GM18505 (cell line): Measurements from ENCODE around the gene KLHL10.

Experiments
- ATAC-seq: cut with Tn5 transposase; IDR thresholded peaks from one replicate; pipeline ENCODE4 v1.9.1; 2021; ENCODE audit not compliant: unreplicated experiment
- POLR2A ChIP-seq: IDR thresholded peaks from 4 replicates; pipeline ENCODE4 v1.6.1; 2011; ENCODE audit warnings: borderline replicate concordance; ENCODE audit not compliant: insufficient read depth, insufficient read length; ENCODE audit errors: extremely low read depth

Gene KLHL10

GRCh38 chr17:41880130-41880529 lies 42.5 kb downstream of the KLHL10 start:
- no peak for TF ChIP-seq POLR2A
- no peak for ATAC-seq

- no peak for TF ChIP-seq POLR2A
- no peak for ATAC-seq
Measured at GRCh38 chr17:41882756-41883155, 45.1 kb downstream of the KLHL10 start.

GRCh38 chr17:41885733-41886132 lies 48.1 kb downstream of the KLHL10 start:
- no peak for ATAC-seq
- TF ChIP-seq POLR2A = no peak

DNA sequence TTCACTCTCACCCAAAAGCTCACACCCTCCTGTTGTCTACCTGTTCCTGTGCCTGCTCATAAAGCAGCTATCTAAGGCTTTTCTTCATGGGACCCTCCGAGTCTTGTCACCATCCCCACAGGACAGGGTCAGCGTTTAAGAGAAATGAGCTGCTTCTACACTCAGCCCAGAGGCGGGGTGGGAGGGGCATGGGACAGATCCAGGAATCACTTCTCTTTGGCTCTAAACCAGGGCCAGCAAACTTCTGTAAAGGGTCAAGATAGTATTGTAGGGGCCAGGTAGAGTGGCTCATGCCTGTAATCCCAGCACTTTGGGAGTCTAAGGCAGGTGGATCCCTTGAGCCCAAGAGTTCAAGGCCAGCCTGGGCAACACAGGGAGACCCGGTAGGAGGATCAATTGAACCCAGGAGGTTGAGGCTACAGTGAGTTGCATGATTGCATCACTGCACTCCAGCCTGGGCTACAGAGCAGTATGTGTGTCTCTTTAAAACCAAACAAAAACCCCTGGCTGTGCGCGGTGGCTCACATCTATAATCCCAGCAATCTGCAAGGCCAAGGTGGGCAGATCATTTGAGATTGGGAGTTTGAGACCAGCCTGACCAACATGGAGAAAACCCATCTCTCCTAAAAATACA lies 50.8 kb downstream of the KLHL10 start:
- no peak for ATAC-seq
- TF ChIP-seq POLR2A = no peak

DNA sequence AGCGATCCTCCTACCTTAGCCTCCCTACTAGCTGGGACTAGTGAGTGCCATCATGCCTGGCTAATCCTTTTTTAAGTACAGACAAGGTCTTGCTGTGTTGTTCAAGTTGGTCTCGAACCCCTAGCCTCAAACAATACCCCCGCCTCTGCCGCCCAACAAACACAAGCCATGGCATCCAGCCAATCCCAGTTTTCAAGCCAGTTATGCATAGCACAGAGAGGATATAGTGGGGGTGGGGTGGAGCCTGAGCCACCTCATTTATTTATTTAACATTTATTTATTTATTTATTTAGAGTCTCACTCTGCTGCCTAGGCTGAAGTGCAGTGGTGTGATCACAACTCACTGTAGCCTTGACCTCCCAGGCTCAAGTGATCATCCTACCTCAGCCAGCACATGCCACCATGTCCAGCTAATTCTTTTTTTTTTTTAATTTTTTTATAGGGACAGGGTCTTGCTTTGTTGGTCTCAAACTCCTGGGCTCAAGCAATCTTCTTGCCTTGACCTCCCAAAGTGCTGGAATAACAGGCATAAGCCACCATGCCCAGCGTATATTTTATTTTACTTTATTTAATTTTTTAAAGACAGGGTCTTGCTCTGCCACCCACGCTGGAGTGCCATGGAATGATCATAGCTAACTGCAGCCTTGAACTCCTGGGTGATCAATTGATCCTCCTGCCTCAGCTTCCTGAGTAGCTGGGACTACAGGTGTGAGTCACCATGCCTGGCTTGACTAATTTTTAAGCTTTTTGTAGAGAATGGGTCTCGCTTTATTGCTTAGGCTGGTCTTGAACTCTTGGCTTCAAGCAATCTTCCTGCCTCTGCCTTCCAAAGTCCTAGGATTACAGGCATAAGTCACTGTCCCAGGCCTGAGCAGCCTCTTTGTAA lies 53.8 kb downstream of the KLHL10 start:
- no peak for TF ChIP-seq POLR2A
- ATAC-seq = no peak

GRCh38 chr17:41892021-41892376 lies 54.4 kb downstream of the KLHL10 start:
- no peak for ATAC-seq
- TF ChIP-seq POLR2A = no peak

- TF ChIP-seq POLR2A = no peak
- no peak for ATAC-seq
Measured at GRCh38 chr17:41893384-41893783, 55.8 kb downstream of the KLHL10 start.

- no peak for TF ChIP-seq POLR2A
Measured at GRCh38 chr17:41894791-41895331, 57.2 kb downstream of the KLHL10 start.

DNA sequence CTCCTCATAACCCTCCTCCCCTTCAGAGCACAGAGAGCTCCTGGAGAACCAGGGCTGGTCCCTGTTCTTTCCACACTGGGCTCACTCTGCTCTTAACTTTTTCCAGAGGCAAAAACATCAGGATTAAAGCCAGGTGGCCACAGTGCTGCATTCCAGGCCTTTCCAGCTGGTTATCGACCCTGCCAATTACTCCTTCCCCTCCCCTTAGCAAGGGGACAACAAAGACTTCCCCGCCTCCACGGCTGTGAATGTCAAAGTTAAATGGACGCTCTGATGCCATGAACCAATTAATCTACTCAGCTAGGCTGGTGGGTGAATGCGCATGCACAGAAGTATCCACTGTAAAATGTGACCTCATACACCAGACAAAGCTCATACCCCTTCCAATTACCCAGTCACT lies 58.0 kb downstream of the KLHL10 start:
- TF ChIP-seq POLR2A = no peak
- ATAC-seq = no peak

More at GRCh38 chr17:41894791-41895331, 57.2 kb downstream of the KLHL10 start:
- ATAC-seq = no peak

DNA sequence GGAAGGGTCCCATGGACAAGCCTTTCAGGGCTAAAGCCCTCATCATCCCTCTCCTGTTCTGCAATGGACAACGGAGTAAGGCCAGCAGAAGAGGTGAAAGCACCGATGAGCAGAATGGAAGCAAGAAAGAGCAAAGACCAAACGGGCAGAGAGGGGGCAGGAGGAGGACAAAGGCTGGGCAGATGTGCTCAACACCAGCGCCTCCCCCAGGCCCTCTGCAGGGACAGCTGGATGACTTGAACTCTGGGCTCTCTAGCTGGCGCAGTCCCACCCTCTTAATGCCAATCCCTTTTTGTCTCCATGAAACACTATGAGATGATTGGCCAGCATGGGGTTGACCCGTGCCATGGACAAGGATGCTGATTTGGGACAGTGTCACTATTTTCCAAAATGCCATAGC lies 59.1 kb downstream of the KLHL10 start:
- no peak for ATAC-seq
- no peak for TF ChIP-seq POLR2A
